Pulmonary artery endothelial cell (primary cell): ENCODE measurements around the gene BCL2A1. TPM values are rescaled to one million over a fixed set of nuclear protein-coding genes. Genes with fewer than 3 reads are reported as not detected.
"Not testable (repeated sequence)": the region's sequence is repeated elsewhere in the genome, so short reads cannot be mapped to it uniquely, and the experiment has no call there.

Source experiments
- DNase-seq: peaks from one replicate; pipeline ENCODE4 v3.0.0-alpha.2; 2011; ENCODE audit warnings: low read depth, low spot score
- total RNA-seq: library from RNA; depleted of rRNA; stranded (reverse); fragments of >200 nt; gene quantifications from 2 replicates; pipeline ENCODE4 v1.2.3, GENCODE V29; 2014

Gene BCL2A1
- 0.21 and 2.1 TPM in 2 replicates for total RNA-seq

DNA sequence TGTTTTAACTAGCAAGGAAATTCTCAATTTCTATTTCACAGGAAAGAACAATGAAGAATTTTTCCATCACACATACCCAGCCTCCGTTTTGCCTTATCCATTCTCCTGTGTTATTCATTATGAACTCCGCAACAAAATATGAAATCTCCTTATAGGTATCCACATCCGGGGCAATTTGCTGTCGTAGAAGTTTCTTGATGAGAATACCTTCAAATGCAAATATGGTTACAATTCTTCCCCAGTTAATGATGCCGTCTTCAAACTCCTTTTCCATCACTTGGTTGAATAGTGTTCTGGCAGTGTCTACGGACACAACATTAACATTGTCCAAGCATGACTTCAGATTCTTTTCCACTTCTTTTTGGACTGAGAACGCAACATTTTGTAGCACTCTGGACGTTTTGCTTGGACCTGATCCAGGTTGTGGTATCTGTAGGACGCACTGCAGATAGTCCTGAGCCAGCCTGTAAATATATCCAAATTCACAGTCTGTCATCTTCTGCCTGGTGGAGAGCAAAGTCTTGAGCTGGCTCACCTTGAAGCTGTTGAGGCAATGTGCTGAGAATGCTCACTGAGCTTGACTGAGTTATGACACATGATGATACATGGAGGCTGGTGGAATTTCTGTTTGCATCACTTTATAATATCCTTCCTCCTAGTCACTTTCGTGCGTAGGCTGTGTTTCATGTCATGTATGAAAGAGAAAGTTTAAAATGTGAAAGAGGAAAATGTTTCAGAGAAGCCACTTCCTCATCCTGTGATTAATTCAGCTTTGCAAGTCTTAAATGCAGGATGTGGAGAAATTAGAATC lies at the start of gene BCL2A1:
Gene BCL2A1, minus strand, starts transcription at position 573 of the 811 bp plus-strand sequence. Its CDS starts 77 bp downstream, at position 496.
- DNase-seq: no peak

DNA sequence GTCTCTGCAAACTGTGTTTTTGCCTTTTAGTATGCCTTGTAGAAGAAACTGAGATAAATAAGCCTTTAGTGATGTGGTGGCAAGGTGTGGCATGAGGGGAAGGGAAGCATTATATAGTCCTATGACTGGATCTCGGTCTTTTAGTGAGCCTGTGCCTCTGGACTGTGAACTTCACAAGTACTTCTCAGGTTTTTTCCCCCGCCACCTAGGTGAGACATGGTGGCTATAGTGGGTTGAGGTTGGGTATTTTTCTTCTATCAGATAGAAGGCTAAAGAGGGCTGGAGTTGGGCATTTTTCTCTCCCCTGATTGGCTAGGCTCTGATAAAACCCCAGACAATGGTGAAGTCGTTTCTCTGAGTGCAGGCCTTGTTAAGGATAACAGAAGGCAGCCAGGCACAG lies 49.7 kb upstream of the BCL2A1 start:
- DNase-seq: no peak

DNA sequence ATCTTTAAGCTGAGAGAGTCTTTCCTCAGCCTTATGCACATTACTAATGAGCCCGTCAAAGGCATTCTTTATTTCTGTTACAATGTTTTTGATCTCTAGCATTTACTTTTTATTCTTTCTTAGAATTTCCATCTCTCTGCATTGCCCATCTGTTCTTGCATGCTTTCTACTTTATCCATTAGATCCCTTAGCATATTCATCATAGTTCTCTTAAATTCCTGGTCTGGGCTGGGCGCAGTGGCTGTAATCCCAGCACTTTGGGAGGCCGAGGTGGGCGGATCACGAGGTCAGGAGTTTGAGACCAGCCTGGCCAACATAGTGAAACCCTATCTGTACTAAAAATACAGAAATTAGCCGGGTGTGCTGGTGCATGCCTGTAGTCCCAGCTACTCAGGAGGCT lies 49.2 kb upstream of the BCL2A1 start:
- not testable (repeated sequence) for DNase-seq

DNA sequence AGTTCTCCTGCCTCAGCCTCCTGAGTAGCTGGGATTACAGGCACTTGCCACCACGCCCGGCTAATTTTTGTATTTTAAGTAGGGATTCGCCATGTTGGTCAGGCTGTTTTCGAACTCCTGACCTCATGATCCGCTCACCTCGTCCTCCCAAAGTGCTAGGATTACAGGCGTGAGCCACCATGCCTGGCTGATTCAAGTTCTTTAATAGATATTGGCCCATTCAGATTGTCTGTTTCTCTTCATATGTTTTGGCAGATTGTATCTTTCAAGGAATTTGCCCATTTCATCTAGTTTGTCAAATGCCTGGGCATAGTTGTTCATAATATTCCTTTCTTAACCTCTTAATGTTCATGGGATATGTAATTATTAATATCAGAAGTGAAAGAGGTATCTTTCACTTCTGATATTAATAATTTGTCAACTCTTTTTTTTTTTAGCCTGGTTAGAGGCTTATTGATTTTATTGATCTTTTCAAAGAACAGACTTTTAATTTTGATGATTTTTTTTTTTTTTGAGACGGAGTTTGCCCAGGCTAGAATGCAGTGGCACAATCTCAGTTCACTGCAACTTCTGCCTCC lies 48.3 kb upstream of the BCL2A1 start:
- no peak for DNase-seq

DNA sequence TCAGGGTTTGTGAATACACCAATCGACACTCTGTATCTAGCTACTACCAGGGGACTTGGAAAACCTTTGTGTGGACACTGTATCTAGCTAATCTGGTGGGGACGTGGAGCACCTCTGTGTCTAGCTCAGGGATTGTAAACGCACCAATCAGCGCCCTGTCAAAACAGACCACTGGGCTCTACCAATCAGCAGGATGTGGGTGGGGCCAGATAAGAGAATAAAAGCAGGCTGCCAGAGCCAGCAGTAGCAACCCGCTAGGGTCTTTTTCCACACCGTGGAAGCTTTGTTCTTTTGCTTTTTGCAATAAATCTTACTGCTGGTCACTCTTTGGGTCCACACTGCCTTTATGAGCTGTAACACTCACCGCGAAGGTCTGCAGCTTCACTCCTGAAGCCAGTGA lies 46.1 kb upstream of the BCL2A1 start:
- not testable (repeated sequence) for DNase-seq

DNA sequence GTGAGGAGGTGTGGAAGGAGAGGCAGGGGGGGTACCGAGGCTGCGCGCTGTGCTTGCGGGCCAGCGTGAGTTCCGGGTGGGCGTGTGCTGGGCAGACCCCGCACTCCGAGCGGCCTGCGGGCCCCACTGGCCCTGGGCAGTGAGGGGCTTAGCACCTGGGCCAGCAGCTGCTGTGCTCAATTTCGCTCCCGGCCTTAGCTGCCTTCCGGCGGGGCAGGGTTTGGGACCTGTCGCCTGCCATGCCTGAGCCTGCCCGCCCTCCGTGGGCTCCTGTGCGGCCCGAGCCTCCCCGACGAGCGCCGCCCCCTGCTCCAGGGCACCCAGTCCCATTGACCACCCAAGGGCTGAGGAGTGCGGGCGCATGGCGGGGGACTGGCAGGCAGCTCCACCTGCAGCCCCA lies 45.5 kb upstream of the BCL2A1 start:
- not testable (repeated sequence) for DNase-seq

DNA sequence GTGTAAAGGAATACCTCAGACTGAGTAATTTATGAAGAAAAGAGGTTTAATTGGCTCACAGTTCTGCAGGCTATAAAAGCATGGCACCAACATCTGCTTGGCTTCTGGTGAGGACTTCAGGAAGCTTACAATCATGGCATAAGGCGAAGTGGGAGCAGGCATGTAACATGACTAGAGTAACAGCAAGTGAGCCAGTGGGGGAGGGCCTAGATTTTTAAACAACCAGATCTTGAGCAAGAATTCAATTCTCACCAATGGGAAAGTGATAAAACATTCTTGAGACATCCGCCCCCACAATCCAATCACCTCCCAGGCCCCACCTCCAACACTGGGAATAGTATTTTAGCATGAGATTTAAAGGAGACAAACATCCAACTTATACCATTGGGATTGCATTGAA lies 44.2 kb upstream of the BCL2A1 start:
- DNase-seq: no peak

DNA sequence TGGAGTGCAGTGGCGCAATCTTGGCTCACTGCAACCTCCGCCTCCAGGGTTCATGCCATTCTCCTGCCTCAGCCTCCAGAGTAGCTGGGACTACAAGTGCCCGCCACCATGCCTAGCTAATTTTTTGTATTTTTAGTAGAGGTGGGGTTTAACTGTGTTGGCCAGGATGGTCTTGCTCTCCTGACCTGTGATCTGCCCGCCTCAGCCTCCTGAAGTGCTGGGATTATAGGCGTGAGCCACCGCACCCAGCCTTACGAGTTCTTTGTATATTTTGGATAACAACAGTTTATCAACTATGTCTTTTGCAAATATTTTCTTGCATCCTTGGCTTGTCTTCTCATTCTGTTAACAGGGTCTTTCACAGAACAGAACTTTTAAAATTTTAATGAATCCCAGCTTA lies 43.2 kb upstream of the BCL2A1 start:
- DNase-seq: not testable (repeated sequence)

DNA sequence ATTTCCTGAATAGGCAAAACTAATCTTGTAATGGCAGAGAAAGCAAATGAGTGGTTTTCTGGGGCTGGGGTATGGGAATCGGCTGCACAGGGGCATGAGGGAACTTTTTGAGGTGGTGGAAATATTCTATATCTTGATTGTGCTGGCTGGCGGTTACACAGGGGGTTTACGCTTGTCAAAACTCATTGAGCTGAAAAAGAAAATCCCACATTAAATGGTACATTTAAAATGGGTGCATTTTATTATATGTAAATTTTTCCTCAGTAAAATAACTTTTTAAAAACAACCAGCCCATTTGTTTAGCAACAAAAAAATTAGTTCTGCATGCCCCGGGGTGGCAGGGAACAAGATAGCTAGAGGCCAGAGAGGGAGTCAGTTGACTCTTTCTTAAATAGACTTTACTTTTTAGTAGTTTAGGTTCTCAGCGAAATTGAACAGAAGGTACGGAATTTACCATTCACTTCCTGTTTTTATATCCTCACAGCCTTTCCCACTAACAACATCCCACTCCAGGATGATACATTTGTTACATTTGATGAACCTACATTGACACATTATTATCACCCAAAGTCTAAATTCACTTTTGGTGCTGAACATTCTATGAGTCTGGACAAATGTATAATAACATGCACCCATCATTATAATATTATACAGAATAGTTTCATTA lies 41.2 kb upstream of the BCL2A1 start:
- DNase-seq: no peak

DNA sequence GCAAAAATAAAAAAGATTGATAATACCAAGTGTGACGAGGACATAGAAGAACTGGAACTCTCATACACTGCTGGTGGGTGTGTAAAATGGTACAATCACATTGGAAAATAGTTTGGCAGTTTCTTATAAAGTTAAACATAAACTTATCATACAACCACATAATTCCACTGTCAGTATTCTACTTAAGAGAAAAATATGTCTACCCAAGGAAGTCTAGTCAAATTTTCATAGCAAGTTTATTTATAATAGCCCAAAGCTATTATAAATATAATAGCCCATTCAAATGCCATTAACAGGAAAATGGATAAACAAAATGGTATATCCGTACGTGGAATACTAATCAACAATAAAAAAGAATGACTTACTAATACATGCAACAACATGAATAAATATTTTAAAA lies 40.6 kb upstream of the BCL2A1 start:
- no peak for DNase-seq

DNA sequence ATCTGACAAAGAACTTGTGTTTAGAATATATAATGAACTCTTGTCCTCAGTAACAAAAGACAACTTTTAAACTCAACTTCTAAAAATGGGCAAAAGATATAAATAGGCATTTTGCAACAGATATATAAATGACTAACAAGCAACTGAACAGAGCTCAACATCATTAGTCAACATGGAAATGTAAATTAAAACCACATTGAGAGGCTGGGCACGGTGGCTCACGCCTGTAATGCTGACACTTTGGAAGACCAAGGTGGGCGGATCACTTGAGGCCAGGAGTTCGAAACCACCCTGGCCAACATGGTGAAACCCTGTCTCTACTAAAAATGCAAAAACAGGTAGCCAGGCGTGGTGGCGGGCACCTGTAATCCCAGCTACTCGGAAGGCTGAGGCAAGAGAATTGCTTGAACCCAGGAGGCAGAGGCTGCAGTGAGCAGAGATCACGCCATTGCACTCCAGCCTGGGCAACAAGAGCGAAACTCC lies 40.1 kb upstream of the BCL2A1 start:
- not testable (repeated sequence) for DNase-seq

DNA sequence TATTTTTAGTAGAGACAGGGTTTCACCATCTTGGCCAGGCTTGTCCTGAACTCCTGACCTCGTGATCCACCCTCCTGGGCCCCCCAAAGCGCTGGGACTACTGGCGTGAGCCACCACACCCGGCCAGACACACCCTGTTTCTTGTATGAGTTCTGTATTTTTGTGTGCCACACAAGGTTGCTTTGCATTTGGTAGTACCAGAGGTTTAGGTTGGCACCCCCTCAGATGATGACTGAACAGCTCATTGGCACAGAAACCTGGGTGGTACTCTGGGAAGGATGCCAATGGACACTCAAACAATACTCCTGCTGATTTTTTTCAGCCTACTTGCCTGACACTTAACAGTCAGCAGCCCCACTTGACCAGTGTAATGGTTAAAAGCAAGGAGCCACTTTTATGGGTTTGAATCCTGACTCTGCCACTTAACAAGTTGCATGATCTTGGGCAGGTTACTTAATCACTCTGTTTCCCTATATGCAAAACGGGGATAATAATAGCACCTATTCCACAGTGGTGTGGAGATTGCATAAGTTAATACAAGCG lies 39.2 kb upstream of the BCL2A1 start:
- no peak for DNase-seq

DNA sequence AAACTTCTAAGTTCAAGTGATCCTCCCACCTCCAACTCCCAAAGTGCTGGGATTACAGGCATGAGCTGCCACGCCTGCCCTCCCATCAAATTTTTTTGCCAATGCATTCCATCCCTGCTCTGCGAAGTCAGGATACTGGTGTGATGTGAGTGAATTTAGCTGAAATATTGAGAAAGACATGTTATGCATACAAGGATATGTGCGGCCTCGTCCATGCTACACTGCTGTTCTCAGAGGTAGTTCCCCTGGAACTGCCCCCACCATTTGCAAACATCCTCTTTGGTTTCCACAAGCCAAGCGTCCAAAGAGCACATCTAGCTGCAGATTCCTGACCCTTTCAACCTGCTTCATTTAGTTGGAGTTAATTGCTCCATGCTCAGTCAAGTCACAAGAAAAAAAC lies 36.5 kb upstream of the BCL2A1 start:
- no peak for DNase-seq

DNA sequence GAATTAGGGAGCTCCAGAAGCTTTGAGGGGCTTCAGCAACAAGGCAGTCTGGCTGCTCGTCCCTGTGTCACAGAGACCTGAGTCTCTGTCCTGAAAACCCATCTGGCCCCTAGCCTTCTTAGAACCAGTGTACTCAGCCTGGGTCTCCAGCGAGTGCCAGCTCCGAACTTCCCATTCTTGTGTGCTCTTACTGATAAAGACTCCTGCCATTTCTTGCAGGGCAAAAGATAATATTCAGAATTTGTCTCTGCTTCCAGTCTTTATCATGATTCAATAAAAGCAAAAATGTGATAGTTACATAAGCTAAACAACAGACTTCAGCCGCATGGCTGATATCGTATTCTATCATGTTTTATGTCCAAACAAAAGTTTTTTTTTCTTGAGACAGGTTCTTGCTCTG lies 36.0 kb upstream of the BCL2A1 start:
- no peak for DNase-seq

DNA sequence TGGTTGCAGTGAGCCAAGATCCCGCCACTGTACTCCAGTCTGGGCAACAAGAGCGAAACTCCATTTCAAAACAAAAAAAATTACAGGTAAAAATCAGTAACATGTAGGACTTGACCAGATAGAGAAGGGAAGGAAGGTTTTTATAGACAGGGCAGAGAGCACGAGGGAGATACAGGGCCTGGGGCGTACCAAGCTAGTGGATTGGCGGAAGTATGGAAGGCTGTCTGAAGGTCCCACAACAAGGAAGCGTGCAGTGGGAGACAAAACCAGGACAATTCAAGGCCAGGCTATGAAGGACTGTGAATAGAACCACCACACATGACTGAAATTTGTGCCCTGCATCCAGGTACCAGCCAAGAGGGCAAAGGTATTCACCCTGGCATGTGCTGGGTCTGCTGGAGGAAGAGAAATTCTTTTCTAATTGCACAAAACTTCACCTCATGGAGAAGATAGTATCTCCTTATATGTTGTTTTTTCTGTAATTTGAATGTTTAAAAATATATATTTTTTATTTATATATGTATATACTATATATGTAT lies 33.0 kb upstream of the BCL2A1 start:
- no peak for DNase-seq

DNA sequence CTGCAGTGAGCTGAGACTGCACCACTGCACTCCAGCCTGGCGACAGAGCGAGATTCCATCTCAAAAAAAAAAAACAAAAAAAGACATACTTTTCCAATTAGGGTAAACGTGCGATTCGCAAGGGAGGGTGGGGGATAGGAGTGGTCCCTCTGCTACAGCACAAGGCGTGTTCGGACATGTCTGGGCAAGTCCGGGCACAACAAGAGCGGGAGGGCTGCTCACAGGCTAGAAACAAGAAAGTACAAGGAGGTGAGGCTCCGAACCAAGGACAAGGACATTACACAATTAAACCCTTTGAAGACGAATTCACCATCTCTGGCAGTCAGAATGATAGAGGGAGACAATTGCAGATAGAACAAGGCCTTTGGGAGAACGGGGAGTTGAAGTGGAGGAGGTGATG lies 32.2 kb upstream of the BCL2A1 start:
- DNase-seq: no peak

DNA sequence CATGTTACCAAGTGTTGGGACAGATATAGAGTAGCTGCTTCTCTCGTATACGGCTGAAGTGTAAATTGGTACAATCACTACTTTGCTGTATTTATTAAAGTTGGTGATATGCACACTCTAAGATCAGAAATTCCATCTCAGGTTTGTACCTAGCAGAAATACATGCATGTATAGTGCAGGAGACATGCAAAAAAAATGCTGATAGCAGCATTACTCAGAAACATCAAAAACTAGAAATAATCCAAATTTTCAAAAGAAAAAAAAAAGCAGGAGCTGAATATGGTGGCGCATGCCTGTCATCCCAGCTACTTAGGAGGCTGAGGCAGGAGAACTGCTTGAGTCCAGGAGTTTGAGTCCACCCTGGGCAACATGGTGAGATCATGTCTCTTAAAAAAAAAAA lies 31.3 kb upstream of the BCL2A1 start:
- DNase-seq: no peak

DNA sequence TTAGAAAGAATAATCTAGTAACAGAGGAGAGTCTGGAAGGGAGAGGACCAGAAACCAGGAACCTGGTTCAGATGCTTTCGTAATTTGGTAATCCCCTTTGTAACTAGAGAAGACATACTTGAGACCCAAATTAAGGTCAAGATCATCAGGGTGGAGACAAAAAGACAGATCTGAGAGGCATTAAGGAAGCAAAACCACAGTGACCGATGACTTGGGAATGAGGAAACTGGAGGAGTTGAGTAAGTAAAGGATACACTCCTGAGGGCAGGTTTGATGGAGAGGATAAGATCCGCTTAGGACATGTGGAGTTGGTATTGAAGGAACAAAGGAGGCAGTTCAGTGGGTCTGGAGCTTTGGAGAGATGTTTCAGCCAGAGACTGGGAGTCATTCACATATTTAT lies 23.6 kb upstream of the BCL2A1 start:
- no peak for DNase-seq

DNA sequence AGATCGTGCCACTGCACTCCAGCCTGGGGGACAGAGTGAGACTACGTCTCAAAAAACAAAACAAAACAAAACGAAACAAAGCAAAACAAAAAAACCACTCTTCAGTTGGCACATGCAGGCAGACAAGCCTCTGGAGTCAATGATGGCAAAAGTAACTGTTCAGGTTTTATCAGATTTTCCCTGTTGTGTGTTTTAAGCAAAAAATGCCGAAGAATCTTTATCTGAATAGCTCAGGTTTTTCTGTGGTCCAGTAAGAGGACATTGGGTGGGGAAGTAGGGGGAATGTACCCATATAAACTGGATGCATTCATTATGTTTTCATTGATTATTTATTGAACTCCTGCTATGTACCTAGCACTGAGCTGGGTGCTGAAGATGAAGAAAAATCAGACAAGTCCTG lies 20.8 kb upstream of the BCL2A1 start:
- no peak for DNase-seq

DNA sequence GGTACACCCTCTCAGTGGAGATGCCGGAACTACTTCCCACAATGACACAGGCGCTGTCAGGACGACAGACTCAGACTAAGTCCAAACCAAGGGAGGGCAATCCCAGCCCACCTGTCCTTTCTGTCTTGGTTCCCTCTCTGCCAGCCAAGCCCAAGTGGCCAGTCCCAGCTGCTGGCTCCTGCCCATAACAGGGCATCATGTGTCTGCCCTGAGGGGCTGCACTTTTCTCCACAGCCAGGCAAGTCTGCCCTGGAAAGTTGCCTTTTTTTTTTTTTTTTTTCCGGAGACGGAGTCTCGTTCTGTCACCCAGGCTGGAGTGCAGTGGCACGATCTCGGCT lies 20.0 kb upstream of the BCL2A1 start:
- no peak for DNase-seq

DNA sequence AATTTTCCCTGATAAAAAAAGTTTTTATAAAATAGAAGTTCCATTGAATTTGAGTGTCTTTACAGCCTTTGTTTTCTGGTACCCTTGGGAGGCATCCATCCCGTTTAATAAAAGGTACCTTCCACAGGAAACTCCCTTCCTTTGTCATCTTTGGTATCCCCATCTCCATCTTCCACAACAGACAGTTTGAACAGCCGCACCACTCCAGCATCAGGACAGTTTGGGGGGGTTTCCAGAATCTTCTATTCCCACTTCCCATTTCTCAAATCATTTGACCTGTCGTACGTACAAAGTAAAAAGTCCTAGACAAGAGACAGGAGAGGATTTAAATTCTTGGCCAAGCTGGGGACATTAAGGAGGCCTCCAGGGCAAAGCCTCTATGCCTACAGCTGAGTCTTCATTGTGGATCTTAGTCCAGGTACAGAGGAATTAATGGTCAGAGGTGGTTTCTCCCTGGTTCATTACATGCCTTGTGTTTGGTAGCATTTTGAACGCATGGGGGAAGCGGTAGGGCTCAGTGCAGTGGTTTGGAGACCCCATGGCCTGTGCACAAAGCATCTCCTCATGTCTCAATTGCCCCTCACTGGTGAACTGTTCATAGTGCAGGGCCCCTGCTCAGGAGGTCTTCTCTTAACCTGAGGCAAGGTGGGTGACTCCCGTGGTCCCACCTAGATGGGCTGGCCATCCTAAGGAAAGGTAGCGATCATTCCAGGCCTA lies 19.4 kb upstream of the BCL2A1 start:
- DNase-seq: no peak
